Fibroblast of villous mesenchyme (primary cell): Measurements from ENCODE around the gene ARHGEF17. TPM values are rescaled to one million over a fixed set of nuclear protein-coding genes. Genes with fewer than 3 reads are reported as not detected.
A peak's percentile ranks its signal among the peaks of the same experiment; 100 is the strongest.

ENCODE experiments used
- DNase-seq: peaks from one replicate; pipeline ENCODE4 v3.0.0-alpha.2; 2010; ENCODE audit warnings: low read depth
- H3K4me3 ChIP-seq: 2 replicates; pipeline ENCODE4 v1.5.1; 2011; ENCODE audit warnings: low read depth, mild to moderate bottlenecking, low read length
- total RNA-seq: library from RNA; depleted of rRNA; stranded (reverse); fragments of >200 nt; gene quantifications from 2 replicates; pipeline ENCODE4 v1.2.3, GENCODE V29; 2012
- TF ChIP-seq, protein P1 (sequence below): IDR thresholded peaks from 2 replicates; pipeline ENCODE4 v1.5.1; 2012; ENCODE audit warnings: low read depth, mild to moderate bottlenecking, low read length; ENCODE audit not compliant: insufficient read depth

ARHGEF17 gene
- total RNA-seq, 1 donor = 71.2 TPM

DNA sequence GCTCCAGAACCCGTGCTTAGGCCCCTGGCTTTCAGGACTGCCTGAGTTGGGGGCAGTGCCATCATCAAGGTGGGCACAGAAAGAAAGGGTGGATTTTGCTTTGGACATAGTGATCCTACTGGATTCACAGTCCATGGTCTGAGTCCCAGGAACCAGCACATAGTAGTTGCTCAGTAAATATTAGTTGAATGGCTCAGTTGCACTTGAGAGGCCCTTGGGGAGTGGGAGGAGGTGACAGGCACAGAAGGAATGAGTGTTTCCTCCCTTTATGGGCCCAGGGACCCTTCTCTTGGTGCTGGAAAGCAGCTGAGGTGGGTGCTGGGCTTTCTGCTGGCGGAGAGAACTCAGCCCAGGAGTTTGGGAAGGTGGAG lies 16.6 kb downstream of the ARHGEF17 start:
- TF ChIP-seq, protein P1, sequence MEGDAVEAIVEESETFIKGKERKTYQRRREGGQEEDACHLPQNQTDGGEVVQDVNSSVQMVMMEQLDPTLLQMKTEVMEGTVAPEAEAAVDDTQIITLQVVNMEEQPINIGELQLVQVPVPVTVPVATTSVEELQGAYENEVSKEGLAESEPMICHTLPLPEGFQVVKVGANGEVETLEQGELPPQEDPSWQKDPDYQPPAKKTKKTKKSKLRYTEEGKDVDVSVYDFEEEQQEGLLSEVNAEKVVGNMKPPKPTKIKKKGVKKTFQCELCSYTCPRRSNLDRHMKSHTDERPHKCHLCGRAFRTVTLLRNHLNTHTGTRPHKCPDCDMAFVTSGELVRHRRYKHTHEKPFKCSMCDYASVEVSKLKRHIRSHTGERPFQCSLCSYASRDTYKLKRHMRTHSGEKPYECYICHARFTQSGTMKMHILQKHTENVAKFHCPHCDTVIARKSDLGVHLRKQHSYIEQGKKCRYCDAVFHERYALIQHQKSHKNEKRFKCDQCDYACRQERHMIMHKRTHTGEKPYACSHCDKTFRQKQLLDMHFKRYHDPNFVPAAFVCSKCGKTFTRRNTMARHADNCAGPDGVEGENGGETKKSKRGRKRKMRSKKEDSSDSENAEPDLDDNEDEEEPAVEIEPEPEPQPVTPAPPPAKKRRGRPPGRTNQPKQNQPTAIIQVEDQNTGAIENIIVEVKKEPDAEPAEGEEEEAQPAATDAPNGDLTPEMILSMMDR = no peak
- H3K4me3 ChIP-seq = no peak overlapping the region
- no peak for DNase-seq

DNA sequence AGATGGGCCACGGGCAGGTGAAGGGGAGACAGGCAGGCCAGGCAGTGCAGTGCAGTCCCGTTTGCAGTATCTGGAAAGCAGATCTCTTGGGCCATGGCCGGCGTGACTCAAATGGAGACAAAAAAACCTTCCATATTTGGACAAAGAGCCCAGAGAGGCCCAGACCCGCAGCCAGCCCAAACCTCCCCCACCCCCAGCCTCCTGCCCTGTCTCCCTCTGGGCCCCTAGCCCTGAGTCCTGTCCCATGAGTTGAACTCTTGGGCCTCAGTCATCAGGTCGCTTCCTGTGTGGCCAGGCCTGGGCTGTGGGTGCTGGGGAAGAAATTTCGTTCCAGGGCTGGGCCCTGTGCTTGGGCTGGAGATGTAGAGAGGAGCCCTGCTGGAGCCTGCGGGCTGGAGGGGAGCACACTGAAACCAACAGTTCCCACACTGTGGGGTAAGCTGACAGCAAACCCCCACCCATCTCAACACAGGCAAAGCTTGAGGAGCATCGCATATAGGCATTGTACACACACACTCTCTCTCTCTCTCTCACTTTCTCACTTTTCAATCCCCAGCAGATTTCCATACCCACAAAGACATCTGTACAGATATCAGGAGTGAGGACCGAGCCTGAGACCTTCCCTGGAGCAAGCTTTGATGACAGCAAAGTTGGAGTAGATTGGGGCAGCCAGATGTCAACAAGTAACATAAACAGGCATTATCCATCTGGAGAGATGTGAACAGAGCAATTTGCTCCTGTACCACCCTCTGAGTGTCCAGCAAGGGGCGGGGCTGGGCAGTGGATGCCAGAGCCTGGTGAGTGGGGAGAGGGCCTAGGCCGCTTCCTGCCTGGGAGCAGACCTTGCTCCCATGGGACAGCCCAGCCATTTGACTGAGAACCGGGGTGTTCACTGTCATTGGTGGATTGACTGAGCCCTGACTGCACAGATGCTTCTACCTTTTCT lies 17.2 kb downstream of the ARHGEF17 start:
- H3K4me3 ChIP-seq = no peak overlapping the region
- TF ChIP-seq, protein P1 = no peak
- peak; percentile 76 for DNase-seq

DNA sequence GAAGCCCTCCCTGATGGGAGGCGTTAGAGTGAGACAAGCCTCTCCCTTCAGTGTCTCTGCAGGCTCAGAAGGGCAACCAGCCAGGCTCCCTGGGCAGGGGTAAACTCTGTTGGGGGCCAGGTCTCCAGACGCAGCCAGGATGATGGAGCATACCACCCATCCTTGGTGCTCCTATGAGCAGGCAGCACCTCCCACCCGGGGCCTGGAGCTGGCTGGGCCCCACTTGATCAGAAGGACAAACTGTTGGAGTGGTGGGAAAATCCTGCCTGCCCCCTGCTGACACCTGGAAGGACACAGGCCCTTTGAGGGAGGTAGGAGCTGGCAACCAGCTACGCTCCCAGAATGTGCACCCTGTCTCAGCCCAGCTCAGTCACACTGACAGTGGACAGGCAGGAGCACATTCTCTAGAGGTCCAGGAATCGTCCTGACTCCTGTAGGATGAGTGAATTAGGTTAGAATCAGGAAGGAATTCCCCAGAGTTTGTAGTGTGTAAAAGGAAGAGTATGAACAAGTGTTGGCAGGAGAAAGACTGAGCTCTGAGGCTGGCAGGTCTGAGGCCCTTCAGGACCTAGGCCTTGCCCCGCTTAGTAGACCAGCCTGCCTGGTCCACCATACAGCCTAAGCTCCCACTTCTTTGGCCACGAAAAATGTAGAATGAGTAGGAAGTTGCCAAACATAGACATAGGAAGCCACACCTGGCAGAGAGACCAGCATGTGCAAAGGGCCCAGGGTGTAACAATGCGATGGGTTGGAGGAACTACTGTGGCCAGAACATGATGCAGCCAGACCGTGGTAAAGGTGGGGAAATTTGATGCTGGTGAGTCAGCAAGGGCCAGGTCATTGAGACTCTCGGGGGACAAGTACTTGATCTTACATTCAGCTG lies 19.1 kb downstream of the ARHGEF17 start:
- TF ChIP-seq, protein P1 = no peak
- H3K4me3 ChIP-seq = no peak overlapping the region
- peak; percentile 69 for DNase-seq

DNA sequence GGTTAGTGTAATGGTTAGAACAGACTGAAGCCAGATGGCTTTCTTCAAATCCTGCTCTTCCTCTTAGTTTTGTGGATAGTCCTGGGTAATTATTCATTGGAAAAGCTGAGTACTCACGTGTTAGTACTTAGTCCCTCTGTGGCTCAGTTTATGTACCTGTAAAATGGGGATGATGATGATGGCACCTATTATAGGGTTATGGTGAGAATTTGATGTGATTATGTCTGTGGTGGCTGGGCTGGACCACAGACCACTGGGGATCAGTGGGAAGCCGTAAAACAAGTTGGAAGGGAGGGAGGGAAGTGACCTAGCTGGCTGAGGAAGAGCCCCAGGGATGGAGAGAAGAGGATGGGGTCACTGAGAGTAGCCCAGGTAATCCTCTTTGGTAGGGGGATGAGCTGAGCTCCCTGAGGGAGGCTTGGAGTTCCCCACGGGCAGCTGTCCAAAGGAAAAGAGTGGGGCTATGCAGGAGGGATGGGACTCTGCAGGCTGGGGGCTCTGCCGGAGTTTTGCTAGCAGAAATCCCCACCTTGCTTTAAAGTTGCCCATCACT lies 19.8 kb downstream of the ARHGEF17 start:
- no peak for DNase-seq
- TF ChIP-seq, protein P1 = no peak
- no peak overlapping the region for H3K4me3 ChIP-seq

DNA sequence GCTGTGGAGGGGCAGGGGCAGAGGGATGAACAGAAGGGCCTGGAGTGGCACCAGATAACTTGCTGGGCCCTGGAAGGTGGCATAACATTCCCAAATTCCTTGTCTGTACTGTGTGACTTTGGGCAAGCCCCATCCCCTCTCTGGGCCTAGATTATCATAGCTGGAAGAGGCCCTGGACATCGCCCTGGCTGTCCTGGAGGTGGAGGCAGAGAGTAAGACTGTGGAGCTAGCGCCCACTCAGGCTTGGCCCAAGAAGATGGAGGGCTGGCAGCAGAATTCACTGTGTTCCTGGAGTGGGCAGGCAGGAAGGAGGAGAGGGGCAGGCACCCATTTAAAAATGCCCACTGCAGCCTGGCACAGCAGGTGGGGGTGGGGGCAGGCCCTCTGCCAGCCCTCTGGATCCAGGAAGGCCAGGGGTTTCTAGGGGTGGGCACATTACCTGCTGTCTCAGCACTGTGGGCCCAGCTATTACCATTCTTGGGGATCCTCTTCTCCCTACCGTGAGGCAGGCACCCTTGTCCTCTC lies 22.6 kb downstream of the ARHGEF17 start:
- no peak overlapping the region for H3K4me3 ChIP-seq
- TF ChIP-seq, protein P1 = peak; percentile 68
- DNase-seq = peak; percentile 63

DNA sequence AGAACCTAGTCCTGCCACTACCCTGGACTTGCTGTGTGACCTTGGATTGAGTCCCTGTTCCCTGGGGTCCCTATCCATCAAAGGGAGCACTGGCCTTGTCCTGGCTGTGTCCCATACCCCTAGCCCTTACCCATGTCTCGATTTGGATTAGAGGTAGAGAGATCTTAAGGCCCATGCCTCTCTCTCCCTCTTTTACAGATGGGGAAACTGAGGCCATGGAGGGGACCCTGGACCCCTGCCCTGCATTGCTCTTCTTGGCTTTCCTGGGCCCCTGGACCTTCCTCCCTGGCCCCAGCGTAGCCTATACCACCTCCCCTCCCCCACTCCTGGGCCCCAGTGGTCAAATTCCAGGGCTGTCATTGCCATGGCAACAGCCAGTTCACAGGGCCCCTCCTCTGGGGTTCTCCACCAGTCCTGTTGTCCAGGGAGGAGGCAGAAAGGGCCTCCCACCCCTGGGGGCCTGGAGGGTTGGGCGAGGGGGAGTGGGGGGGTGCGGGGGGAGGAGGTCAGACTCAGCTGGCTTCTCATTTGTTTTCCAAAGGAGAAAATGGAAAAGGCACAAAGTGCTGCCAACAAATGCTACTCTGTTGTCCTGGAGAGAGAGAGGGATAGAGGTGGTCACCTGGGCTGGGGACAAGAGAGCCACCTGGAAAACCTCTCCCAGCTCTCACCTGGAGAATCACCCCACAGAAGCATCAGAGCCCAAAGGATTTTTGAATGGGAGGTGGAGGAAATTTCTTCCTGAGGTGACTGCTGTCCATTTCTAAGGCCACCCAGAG lies 23.3 kb downstream of the ARHGEF17 start:
- peak overlapping the region; percentile 1 for H3K4me3 ChIP-seq
- TF ChIP-seq, protein P1 = no peak
- peak; percentile 75 for DNase-seq
